NK-92 (cell line): Measurements from ENCODE around the gene QRICH1.

Experiments used
- DNase-seq: peaks from one replicate; lab custom pipeline; 2025; ENCODE audit not compliant: unreplicated experiment; lab: John Stamatoyannopoulos, UW

QRICH1 gene

DNA sequence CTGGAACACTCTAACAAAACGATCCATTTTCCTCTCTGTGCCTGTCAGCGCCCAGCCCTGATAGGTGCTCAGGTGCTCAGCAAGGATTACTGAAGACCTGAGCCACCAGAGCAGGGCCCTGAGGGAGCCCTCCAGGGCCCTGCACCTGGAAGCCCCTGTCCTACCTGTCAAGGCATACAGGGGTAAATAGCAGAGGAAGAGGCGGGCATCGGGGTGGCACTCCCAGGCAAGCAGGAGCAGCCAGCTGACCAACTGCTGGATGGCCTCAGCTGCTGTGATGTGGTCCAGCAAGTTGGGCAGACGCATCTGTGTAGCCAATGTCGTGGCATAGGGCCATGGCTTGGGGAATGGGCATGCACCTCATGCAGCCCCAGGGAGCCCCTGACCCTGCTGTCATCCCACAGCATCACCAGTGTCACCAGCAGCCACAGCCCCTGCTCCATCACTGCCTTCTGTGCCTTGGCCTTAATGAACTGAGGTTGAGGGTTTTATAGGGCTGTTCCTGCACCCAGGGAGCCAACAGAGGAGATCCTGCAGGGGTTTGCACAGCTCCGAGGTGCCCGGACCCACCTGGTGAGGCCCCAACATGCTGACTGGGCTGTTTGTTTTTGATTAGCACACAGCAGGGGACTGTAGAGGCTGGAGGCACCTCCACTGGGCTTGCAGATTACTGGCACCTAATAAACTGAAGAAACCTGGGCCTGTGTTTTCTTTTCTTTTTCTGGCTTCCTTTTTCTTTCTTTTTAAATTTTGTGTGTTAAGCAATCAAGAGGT is 94.6 kb downstream of the QRICH1 start:
- no peak for DNase-seq

GRCh38 chr3:48997714-48998637 is 95.9 kb downstream of the QRICH1 start:
- no peak for DNase-seq

DNA sequence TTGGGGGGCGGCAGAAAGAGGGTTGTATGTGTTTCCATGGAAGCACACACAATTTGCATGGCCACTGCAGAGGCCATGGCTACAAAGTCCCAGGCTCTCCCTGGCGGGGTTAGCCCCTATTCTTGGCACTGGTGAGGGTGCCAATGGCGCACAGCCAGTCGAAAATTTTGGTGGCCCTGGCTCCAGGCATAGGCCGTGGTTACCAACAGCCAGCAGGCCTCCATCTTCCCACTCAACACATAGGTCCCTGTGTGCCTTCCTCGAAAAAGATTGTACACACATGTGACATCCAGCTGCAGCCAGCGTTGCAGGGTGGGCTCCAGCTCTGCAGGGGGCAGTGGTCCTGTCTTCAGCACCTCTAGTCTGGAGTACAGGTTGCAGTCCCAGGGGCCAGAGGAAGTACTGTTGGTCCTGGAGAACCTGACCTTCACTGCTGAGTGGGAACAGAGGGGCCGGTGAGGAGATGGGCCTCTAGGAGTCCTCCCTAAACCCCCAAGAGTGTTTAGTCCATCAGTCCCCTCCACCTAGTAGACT is 96.7 kb downstream of the QRICH1 start:
- DNase-seq, result no peak

DNA sequence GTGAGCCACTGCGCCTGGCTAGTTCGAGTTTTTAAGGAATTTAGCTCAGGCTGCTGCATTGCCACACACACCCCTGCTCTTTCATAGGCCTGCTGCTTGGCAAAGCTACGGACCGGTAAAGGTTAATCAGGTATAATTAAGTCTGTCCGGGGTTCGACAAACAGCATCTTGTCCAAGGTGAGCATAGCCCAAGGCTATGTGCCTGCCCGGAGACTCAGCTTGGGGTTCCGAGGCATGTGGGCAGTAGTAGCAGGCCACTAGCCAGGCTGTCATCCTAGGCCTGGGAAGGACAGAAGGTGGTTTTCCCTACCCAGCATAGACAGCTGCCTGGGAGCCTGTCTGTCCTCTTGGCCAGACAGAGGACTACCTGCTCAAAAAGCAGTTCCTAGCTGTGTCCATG is 97.2 kb downstream of the QRICH1 start:
- no peak for DNase-seq

- no peak for DNase-seq
Measured at GRCh38 chr3:48993834-48994233, 100.0 kb downstream of the QRICH1 start.

- no peak for DNase-seq
Measured at GRCh38 chr3:48991851-48992545, 101.9 kb downstream of the QRICH1 start.

DNA sequence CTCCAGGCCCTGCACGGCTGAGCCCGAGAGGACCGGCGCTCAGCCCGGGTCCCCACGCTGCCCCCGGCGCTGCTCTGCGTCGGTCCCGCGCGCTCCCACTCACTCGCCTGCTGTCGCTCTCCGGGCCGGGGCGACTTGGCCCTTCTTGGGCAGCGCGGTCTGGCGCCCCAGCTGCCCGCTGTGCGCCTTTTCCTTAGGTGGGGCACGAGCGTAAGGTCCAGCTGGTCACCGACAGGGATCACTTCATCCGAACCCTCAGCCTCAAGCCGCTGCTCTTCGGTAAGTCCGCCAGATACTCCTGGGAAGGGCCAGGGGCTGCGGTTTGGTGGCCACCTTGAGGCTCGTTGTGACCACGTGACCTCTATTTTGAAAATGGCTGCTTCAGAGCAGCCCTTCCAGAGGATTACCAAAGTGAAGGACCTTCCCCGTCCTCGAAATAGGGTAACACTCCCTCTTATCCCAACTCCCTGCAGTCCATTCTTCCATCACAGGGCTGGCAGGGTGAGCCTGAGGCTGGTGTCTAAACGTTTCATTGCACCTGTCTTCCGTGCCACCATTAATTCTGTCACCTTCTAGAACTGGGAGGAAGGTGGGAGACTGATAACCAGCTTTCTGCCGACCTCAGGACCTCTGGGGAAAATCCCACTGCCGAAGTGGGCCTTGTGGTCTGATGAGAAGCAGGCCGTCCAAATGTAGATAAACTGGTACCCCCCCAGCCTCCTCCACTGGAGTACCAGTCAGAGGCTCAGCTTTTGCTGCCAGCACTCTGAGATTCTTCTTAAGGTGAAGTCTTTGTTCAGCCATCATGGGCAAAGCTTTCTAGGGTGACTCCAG is 103.0 kb downstream of the QRICH1 start:
- no peak for DNase-seq

GRCh38 chr3:48989796-48990635 is 103.9 kb downstream of the QRICH1 start, which contains the start of gene P4HTM:
TSS of gene P4HTM (plus strand) at chr3:48990241. CDS start at chr3:48990257, 16 bp downstream.
- DNase-seq, result no peak

GRCh38 chr3:48989126-48989795 is 104.6 kb downstream of the QRICH1 start:
- no peak for DNase-seq

DNA sequence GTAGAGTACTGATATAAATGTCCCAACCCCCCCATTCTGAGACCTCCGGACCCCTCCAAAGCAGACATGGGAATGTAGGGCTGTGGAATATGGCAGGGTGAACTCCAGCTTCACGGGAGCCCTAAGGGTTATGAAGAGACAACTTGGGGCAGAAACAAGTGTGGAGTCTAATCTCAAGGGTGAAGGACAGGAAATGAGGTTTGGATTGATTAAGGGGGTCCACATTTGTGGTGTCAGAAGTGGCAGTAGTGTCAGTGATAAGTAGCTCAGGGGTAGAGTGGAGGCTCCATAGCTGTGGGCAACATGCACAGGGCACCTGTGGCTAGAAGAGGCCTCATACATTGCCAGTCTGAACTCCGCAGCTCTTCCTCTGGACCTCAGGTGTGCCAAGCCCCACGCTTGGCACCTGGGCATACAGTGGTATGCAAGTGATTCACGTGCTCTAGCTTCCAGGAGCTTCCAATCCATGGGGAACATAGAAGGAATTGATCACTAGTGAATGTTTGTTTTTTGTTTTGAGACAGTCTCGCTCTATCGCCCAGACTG is 108.0 kb downstream of the QRICH1 start:
- no peak for DNase-seq

- DNase-seq, result no peak
Measured at GRCh38 chr3:48984663-48985062, 109.2 kb downstream of the QRICH1 start.

DNA sequence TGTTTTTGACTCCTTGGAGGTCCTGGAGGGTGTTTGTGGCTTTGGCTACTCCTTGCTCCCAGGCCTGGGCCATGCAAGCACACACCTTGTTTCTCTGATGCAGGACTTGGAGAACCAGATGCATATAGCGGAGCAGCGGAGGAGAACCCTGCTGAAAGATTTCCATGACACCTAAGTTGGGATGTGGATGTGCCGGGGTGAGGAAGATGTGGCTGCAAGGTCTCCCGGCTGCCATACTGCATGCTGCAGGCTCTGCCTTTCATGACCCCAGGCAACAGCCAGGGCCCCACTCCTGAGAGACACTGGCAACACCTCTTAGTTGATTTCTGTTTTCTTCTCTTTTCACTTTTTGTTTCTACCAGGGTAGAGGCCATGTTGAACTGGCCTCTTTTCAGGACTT is 110.8 kb downstream of the QRICH1 start:
- no peak for DNase-seq

GRCh38 chr3:48982686-48983085 is 111.2 kb downstream of the QRICH1 start:
- DNase-seq, result no peak

DNA sequence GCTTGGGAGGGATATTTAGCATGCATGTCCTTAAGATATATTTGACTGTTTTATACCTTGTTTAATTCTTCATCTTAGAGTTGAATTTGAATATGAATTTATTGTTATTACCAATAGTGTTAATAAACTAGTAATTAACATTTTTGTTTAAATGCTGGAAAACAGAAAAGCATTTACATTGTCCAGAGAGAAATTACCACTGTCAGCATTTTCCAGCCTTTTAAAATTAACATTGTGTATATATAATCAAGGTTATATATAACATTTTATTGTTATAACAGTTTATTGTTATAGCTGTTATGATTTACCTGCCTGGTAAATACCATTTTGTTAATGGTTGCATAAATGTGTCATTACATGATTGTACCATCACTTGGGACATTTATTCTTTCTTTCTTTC is 111.9 kb downstream of the QRICH1 start:
- DNase-seq, result no peak

DNA sequence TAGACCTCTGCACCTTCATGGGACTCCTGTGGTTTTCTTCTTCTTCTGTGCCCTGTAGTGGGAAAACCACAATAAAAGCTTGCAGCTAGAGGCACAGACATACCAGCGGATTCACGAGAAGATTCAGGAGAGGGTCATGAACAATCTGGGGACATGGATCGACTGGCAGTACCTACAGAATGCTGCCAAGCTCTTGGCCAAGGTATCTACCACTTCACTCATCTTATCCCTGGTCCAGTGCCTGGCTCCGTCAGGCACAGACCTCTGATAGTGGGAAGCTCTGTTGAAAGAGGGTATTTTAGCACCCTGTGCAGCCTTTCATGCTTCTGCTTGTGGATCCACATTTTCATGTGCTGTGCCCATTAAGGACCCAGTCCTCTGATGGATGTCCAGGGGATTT is 113.6 kb downstream of the QRICH1 start:
- no peak for DNase-seq
